ENCODE measurements around the gene RAB11FIP5.
"Not testable (repeated sequence)": the region's sequence is repeated elsewhere in the genome, so short reads cannot be mapped to it uniquely, and the experiment has no call there.

RAB11FIP5 gene

DNA sequence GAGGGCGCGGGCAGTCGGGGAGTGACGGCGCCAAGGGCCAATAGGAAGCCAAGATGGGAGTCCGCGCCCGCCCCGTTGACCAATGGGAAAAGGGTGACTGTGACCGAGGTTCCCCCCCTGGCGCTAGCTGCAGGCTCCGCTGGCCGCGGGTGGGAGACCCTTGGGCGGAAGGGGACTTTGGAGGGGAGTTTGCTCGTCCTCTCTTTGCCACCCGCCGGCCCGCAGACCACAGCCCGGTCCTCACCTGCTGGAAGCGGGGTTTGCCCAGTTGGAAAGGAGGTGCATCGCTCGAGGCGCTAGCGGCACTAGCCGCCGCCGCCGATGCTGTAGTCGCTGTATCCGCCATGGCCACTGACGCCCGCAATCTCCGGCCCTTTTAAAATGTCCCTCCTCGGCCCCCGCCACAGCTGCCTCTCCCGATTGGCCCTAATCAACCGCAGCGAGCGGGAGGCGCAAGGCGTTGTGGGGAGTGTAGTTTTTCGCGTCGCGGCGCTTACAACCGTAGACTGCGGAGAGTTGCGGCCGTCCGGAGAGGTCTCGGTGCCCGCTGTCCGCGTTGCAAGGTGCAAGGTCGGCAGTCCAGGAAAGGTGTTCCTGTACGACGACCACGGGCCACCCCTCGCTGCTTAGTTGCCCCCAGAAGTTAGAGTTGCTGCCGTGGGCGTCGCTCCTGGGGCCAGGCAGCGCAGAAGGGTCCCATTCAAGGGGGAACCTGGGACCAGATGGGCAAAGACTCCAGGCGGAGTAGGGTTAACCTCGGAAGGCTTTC, 41.2 kb downstream of the RAB11FIP5 start, which contains the start of gene SFXN5:
SFXN5 (minus strand) TSS at position 353 of the 769 bp plus-strand sequence; CDS start at position 346, 7 bp downstream.
- DNase-seq: peak; percentile 48 to 99 (median 96)

DNA sequence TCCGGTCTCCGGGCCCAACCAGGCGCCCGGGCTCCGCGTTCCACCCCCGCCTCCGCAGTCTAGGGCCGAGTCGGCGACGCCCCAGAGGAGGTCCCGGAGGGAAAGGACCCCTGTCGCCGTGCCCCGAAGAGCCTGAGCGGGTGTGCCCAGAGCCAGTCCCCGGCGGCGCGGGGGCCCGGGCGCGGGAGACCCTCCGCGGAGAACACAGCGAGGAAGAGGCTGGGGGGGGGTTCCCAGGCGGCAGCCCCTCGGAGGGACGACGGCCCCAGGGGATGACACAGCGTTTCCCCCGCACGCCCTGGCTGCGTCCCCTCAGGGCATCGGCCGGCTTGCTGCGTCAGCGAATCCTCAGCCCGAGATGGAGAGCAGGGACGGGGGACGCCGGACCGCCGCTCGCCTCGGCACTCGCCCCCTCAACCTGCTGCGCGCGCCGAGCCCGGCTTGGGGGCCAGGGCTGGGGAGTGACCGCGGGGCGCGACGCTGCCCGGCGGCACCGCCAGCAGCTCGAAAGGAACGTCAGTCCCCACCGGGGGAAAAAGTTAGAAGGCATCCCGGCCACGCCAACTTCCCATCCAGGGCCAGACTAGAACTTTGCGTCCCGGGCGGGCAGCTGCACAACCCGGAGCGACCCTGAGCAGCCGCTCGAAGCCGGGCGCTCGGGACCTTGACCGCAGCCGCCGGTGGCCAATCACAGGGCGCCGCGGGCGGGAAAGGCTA, 41.9 kb downstream of the RAB11FIP5 start:
- peak in 9 of 56 donors; percentile 26 to 63 (median 45) for DNase-seq

DNA sequence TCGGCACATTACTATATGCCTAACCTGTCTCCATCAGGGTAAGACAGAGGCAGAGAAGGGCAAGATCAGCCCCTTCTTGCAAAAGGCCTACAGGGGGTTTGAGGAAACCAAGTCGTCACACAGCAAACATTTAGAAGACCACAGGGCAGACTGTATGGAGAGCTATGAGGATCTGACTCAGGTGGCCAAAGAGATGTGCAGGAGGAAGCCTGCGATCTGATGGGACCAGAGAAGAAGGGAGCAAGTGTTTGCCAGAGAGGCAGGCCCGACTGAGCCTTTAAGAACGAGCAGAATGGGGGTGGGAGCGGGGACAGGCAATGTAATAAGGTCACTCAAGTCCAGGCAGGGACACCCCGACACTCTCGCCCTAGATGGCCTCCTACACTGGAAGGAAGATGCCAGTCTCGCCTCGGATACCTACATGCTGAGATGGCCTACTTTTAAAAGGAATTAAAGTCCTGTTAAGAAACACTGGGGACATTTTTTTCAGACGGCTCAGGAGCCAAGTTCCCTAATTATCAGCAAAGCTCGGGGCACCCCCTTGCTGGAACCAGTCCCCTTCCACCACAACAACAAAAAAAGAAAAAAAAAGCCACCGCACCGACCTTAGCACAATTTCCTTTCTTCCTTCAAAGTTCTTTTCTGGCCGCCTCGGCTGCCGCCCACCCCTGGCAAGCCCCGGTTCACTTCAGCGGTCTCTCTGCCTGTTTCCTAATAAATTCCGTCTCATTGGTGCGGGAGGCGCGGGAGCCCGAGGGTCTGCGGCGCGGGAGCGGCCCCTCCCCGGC, 42.7 kb downstream of the RAB11FIP5 start:
- DNase-seq: peak in 5 of 56 donors; percentile 25 to 38 (median 31)

DNA sequence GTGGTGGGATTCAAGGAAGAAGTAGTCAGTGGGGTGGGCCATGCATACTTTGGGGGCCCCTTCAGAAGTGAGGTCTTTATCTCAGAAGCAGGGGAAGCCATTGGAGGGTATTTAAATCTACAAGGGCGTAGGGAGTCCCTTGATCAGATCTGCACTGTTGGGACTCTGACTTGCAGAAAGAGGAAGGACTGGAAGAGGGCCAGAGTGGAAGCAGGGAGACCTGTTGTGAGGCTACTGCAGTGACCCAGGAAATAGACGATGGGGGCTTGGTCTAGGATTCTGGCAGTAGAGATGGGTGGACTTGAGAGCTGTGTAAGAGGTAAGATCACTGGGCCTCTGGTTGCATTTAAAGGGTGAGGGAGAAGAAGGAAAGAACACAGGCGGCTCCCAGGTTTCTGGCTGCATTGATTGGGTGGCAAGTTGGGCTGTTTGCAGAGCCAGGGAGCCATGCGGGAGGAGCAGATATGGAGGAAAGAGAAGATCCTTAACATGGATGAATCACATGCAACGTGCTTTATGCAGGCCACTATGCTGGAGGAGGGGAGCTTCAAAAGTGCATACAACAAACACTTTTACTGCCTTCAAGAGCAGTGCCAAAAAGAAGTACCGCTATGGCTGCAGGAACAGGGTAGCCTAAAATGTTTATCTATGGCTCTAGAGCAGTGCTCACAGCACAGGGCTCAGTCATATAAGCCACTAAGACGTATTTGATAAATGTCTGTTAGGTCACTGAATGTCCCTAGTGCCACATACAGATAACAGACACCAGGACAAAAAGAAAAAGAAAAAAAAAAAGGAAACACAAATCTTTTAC, 43.5 kb downstream of the RAB11FIP5 start:
- peak in 3 of 56 donors; percentile 4 to 54 (median 16) for DNase-seq

DNA sequence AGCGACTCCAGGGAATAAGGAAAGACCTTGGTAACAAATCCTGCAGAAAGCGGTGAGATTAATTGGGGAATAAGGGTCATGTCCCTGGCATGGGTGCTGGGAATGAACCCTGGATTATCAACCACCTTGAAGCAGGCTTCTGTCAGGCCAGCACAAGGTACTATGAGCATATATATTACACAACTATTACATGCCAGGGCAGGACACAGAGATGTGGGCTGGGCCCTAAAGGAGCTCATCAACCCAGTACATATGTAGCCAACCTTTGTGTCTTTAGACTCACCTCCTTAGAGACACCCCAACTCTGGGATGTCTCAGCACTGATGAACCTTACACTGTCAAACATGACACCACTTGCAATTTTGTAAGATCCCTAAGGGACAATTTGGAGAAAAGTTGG, 44.6 kb downstream of the RAB11FIP5 start:
- DNase-seq: no peak

DNA sequence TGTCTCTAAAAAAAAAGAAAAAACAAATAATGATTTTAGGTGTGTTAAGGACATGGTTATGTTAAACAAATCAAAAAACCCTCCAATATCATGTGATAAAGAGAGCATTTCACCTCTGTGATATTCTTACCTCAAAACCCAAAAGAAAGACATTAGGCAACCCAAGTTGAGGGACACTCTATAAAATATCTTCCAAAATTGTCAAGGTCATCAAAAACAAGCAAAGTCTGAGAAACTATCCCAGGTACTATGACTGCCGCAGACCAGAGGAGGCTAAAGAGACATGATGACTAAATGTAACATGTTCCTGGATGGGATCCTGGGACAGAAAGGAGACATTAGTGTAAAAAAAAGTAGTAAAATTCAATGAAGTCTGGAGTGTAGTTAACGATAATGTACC, 45.7 kb downstream of the RAB11FIP5 start:
- DNase-seq: no peak

DNA sequence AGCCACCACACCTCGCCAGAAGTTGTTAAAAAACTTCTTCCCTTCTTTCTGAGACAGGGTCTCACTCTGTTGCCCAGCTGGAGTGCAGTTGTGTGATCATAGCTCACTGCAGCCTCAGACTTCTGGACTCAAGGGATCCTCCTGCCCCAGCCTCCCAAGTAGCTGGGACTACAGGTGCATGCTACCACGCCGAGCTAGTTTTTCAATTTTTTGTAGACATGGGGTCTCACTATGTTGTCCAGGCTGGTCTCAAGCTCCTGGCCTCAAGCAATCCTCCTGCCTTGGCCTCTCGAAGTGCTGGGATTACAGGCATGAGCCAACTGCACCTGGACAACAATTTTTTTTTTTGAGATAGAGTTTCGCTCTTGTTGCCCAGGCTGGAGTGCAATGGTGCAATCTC, 47.7 kb downstream of the RAB11FIP5 start:
- DNase-seq: not testable (repeated sequence)

DNA sequence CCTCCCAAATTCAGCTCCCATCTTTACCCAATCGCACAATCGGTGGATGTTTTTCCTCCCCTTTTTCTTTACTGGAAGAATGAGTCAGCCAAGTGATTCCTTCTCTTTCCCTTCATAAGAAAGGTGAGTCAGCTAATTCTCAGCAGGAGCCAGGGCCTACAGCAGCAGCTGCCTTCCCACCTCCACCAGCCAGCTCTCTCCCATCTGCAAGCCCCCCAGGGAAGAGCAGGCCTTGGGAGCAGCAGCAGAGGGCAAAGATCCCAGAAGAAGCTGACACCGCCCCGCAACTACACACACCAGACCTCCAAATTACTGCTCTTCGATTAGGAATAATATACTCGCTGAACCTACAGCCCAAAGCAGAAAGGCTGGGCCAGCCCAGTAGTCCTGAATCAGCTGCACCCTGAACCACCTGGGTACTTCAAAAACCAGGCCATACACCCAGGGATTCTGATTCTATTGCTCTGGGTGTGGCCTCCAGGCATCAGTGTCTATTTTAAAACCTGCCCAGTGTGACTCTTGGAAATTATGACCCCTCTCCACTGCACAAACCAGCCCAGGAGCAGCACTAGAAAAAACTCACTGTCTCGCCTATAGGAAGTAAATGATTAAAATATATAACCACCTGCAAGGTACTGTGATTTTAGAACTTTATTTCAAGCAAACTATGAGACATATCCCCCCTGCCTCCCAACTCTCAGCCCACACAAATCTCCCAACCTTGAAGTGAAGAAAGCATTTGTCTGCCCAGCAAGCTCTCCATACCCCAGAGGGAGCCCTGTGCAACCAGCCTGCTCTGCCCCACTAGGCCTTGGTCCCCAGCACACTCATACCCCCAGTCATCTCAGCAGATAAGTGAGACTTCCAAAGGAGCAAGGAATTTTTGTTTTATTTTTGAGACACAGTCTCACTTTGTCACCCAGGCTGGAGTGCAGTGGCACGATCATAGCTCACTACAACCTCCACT, 48.6 kb downstream of the RAB11FIP5 start:
- peak in 13 of 56 donors; percentile 7 to 48 (median 25) for DNase-seq

DNA sequence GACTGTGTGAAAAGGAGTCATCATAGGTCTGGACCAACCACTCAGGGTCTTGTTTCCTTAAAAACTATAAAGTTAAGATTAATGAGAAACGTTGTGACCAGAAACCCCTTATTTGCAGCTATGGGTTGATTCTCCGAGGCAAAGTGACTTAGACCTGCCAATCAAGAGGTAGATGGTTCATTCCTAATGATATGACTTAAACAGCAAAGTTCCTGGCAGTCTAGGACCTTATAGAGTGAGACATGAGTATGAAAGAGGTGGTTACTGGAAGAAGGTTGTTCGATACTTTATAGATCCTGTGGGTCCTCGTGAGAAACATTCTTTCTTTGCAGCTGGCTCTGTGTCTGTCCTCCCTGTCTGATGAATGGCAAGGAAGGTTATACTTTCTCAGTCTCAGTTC, 49.3 kb downstream of the RAB11FIP5 start:
- DNase-seq: no peak

DNA sequence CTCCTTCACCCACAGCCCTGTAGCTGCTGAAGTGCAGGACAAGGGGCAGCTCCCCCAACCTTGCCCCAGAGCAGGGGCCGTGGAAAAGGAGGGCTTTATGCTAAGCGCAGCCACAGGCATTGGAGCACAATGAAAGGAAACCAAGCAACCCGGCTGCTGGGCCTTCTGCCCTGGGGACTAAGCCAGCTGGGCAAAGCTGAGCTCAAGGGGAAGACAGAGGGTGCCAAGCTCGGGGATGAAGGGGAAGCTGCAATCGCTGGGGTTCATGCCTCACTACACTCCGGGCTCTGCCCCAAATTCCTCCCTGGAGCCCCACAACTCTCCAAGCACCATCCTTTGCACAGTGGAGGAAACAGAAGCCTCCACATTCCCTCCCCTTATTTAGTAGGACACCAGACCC, 53.6 kb downstream of the RAB11FIP5 start:
- peak in 47 of 56 donors; percentile 19 to 89 (median 64) for DNase-seq

DNA sequence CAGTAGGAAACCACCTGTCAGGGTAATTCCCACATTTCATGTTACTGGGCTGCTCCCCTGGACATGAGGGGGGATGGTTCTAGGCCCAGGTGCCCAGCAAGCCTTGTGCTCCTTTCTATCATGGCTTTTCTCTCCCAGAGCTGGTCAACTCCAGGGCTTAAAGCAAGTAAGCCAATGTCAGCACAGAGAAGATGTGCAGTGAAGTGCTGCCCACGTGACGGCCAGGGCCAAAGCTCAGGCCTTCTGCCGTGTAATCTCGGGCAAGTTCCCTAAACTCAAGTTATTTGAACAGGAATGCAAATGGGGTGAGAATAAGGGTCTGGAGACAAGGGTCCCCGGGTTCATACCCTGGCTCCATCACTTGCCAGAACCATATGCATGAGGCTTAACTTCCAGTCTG, 57.8 kb downstream of the RAB11FIP5 start:
- no peak for DNase-seq

DNA sequence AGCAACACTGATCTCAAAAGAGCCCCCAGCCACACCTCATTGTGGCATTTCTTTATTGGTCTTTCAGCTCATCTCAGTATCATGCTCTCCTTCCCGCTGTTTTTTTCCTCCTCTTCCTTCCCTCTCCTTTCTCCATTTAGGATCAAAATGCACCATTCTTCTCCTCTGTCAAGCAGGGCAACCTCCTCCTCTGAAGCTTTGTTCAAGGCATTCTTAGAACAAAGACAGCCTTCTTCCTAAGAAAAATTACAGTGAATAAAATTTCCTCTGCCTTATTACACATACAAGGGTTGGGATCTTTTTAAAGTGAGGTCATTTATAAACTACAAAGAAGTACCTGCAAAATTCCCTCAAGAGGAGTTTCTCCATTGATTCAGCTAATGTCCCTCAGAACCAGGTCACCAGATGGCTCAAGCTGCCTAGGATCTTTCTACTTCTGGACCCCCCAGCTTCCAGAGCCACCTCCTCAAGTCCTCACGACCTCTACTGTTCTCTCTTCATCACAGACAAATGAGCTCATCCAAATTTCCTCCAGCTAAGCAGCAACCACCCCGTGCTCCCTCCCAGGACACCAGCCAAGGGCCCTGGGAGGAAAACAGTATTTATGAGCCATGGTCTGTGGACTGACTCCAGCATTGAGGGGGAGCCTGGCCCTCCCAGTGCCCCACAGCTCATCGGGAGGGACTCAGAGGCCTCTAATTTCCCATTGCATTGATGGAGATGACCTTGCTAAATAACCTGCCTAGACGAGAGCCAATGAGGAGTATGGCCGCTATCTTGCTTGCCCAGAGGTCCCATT, 59.2 kb downstream of the RAB11FIP5 start:
- peak in 28 of 56 donors; percentile 13 to 74 (median 42) for DNase-seq

DNA sequence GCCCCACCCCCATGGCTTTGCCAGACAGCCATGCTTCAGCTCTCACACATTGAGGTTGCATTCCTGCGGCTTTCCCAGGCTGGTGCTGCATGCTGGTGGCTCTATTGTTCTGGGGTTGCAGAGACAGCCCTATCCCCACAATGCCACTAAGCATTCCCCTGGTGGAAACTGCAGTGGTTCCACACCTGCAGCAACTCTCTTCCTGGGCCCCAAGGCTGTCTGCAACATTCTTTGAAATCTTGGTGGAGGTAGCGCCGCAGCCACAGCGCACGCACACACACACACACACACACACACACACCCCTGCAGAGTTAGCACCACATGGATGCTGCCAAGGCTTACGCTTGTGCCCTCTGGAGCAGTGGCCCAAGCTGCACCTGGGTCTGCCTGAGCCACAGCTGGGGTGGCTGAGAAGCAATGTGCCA, 62.6 kb downstream of the RAB11FIP5 start:
- DNase-seq: peak in 1 of 56 donors; percentile 11

DNA sequence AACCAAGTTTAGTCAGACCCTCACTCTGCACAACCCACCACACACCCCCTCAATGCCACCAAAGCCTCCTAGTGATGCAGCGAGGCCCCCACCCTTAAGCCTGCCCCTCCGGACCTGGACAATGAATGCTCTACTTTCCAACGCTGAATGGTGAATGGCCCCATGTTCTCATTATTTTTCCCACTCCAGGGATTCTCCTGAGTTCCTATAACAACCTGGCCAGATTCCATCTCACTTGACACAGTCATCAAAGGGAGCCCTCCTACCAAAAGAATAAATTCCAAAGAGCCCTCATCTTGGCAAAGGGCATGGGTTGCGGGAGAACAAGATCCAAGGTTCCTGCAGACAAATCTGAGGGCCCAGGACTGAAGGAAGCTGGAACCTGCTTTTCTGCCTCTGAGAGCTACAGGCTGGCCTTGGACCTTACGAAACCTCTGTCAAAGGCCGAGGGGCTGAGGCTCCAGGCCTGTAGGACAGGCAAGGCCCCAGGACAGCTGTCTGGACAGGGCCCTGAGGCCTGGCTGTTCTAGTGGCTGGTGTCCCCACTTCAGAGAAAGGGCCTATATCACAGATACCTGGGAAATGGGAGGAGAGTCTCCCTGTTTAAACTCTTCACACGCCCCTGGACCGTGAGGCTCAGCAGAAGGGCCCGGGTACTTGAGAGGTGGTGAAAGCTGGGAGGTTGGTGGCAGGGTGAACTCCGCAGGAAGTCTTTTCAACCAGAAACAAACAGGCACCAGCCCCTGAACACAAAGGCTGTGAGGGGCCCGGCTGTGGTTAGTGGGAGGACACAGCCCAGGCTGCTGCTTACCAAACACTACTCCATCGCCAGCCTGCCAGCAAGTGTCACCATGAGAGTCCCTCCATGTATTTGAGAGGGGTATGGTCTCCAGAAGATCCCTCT, 68.6 kb downstream of the RAB11FIP5 start:
- peak in 27 of 56 donors; percentile 10 to 70 (median 27) for DNase-seq

DNA sequence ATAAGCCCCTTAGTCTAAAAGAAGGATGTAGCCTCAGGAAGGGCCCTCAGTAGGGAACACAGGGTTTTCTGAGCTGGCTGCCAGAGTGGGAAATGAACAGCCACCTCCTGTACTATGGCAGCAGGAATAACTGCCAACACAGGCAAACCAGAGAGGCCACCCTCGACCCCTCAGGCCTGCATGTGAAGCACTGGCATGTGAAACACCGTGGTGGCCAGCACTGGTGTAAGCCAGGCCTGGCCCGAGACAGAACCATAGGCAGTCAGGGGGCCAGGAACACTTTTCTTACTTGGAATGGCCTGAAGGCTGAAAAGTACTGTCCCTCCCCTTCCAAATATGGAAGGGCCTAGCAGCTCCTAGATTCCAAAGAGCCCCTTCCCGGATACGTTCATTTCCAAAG, 69.5 kb downstream of the RAB11FIP5 start:
- peak in 23 of 56 donors; percentile 8 to 56 (median 28) for DNase-seq

DNA sequence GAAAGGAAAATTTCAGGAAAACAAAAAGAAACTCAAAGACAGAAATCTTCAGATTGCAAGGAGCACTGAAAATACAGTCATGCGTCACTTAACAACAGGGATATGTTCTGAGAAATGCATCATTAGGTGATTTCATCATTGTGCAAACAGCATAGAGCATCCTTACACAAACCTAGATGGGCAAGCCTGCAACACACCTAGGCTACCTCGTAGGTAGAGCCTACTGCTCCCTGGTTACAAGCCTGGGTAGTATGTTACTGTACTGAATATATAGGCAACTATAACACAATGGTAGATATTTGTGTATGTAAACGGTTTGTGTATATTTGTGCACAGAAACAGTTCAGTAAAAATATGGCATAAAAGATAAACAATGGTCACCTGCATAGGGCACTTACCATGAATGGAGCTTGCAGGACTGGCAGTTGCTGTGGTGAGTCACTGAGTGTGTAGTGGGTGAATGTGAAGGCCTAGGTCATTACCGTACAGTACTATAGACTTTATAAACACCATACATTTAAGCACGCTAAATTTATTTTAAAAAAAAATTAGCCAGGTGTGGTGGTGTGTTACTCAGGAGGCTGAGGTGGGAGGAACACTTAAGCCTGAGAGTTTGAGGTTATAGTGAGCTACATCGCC, 74.7 kb downstream of the RAB11FIP5 start:
- DNase-seq: no peak

DNA sequence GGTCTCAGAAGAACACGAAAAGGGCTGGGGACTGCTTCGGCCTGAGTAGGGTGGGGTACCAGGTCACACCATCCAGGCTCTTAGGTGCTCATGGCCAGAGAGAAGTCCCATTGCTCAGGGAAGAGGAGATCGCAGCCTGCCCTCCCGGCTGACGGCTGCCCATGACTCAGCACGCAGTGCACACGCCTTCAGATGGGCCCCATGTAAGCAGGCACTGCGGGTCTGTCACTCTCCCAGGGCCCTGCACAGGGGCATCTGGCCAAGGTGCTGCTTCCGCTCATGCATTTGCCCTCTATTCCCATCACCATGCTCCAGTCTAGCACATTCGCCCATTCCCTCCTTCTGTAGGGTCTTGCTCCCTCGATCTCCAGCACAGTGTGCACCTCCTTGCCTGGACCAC, 76.0 kb downstream of the RAB11FIP5 start:
- DNase-seq: no peak
